A673 (cell line): ENCODE measurements around the gene SHISAL1. TPM values are rescaled to one million over a fixed set of nuclear protein-coding genes. Genes with fewer than 3 reads are reported as not detected.

Experiments used
- Bru-seq: library from RNA; stranded (reverse); fragments of 400-500 nt; gene quantifications from one replicate; lab custom pipeline; 2021; lab: Mats Ljungman, UMichigan
- BruChase-seq, 2 experiments: library from RNA; stranded (reverse); fragments of 400-500 nt; gene quantifications; one replicate each; lab custom pipeline; 2021; lab: Mats Ljungman, UMichigan
- BruUV-seq: library from RNA; stranded (reverse); fragments of 400-500 nt; replicated peaks from 2 replicates; lab custom pipeline; 2021; lab: Mats Ljungman, UMichigan
- CTCF ChIA-PET: fragments of 300-600 bp; sonication (Branson Sonifier 250); formaldehyde crosslinking; loops from one replicate; lab custom pipeline; 2022; ENCODE audit warnings: antibody characterized with exemption; lab: Charles Lee
- POLR2A ChIA-PET: fragments of 300-600 bp; sonication (Branson Sonifier 250); formaldehyde crosslinking; loops from one replicate; lab custom pipeline; 2022; ENCODE audit warnings: antibody characterized with exemption; ENCODE audit not compliant: low non-redundant PET; lab: Charles Lee
- DNase-seq: peaks from one replicate; pipeline ENCODE4 v3.0.0-alpha.2; 2015; ENCODE audit warnings: low spot score
- H3K27ac ChIP-seq: fragments of 200-600 bp; sonication (generic); 2 replicates; pipeline ENCODE4 v1.5.1; 2016; ENCODE audit warnings: mixed run types, low read depth, mild to moderate bottlenecking, mixed read lengths, antibody characterized with exemption, low read length; ENCODE audit not compliant: poor library complexity, severe bottlenecking
- H3K27me3 ChIP-seq: fragments of 200-600 bp; sonication (generic); replicated peaks from 2 replicates; pipeline ENCODE4 v1.6.1; 2017; ENCODE audit warnings: mixed run types, low read depth, mild to moderate bottlenecking, mixed read lengths, antibody characterized with exemption, low read length; ENCODE audit not compliant: insufficient read depth, poor library complexity
- H3K36me3 ChIP-seq: fragments of 200-600 bp; sonication (generic); 2 replicates; pipeline ENCODE4 v1.6.1; 2016; ENCODE audit warnings: mixed run types, mild to moderate bottlenecking, mixed read lengths, antibody characterized with exemption, low read length; ENCODE audit not compliant: insufficient read depth, poor library complexity, severe bottlenecking
- H3K4me1 ChIP-seq: fragments of 200-600 bp; sonication (generic); 2 replicates; pipeline ENCODE4 v1.6.1; 2017; ENCODE audit warnings: mixed run types, mild to moderate bottlenecking, mixed read lengths, antibody characterized with exemption, low read length; ENCODE audit not compliant: insufficient read depth, poor library complexity, severe bottlenecking
- H3K4me3 ChIP-seq: fragments of 200-600 bp; sonication (generic); 2 replicates; pipeline ENCODE4 v1.5.1; 2016; ENCODE audit warnings: low read depth, mixed run types, mild to moderate bottlenecking, mixed read lengths, low read length; ENCODE audit not compliant: poor library complexity, severe bottlenecking
- H3K9me3 ChIP-seq: fragments of 200-600 bp; sonication (generic); 2 replicates; pipeline ENCODE4 v1.6.1; 2016; ENCODE audit warnings: mixed run types, low read depth, mild to moderate bottlenecking, mixed read lengths, antibody characterized with exemption, low read length; ENCODE audit not compliant: poor library complexity, severe bottlenecking
- EZH2 ChIP-seq: fragments of 200-600 bp; sonication (generic); IDR thresholded peaks from 2 replicates; pipeline ENCODE4 v1.6.1; 2017; ENCODE audit warnings: borderline replicate concordance, low read depth, mild to moderate bottlenecking, mixed read lengths, antibody characterized with exemption, low read length; ENCODE audit not compliant: poor library complexity, severe bottlenecking
- intact Hi-C: fragments of 100-400 bp; cut with micrococcal nuclease; formaldehyde crosslinking; loops from one replicate; pipeline ENCODE4 v1.10.0; 2022; ENCODE audit not compliant: unreplicated experiment
- long read RNA-seq: library from polyadenylated mRNA; stranded (forward); transcript quantifications from one replicate; pipeline ENCODE4 v2.0.0, GENCODE V29; 2022
- total RNA-seq: library from RNA; stranded (reverse); gene quantifications from 2 replicates; pipeline ENCODE4 v1.2.3, GENCODE V29; 2021
- TF ChIP-seq, protein P1 (sequence below): fragments of 300-800, 200-600 bp; sonication (generic); conservative IDR thresholded peaks from 2 replicates; pipeline ENCODE4 v1.5.1; 2017; ENCODE audit warnings: low read depth, mild to moderate bottlenecking, antibody characterized with exemption, low read length, moderate library complexity, mixed read lengths

Gene SHISAL1
- 1.8 and 2.5 TPM in 2 replicates for total RNA-seq
- percentile 29 among the genes with signal in this experiment for Bru-seq, nascent RNA
- percentile 33 among the genes with signal in this experiment for BruChase-seq, experiment 1, labeled RNA remaining after a 2-hour chase
- percentile 44 among the genes with signal in this experiment for BruChase-seq, experiment 2, labeled RNA remaining after a 6-hour chase
- long read RNA-seq, partial matches to known transcripts = 0 of 5 reads
- long read RNA-seq, other reads (novel, unspliced or antisense) = 5 of 5 reads

DNA sequence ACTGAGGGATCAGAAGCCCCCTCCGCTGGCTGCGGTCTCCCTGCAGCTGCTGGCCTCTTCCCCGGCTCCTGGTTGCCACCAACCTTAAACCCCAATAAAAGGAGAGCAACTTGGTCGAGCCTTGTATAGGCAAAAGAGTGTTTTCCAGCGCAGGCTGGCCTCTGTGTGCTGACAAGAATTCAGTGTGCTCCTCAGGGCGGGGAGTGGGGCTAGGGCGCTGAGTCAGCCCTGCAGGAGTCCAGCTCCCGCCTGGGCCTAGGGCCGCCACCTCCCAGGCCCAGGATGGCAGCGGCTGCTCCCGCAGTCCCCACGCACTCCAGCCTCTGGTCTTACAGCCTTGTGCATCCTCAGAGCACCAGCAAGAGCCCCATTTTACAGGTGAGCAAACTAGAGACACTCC is at the start of gene SHISAL1:
Gene SHISAL1 (minus strand): TSS at position 186 of the 400 bp plus-strand sequence. CDS start 12,006 bp downstream, outside the sequence.
- intact Hi-C loops = no loop called here
- Histone ChIP-seq H3K27ac (no peak within 1 kb of the TSS), H3K9me3 (no peaks in the 10 kb centered on the region), H3K36me3 (no peaks in the 10 kb centered on the region), H3K4me3 (no peak within 1 kb of the TSS), H3K4me1 (peaks cover 20% of the 10 kb centered on the region), H3K27me3 (no peaks in the 10 kb centered on the region)
- TF ChIP-seq, protein P1, sequence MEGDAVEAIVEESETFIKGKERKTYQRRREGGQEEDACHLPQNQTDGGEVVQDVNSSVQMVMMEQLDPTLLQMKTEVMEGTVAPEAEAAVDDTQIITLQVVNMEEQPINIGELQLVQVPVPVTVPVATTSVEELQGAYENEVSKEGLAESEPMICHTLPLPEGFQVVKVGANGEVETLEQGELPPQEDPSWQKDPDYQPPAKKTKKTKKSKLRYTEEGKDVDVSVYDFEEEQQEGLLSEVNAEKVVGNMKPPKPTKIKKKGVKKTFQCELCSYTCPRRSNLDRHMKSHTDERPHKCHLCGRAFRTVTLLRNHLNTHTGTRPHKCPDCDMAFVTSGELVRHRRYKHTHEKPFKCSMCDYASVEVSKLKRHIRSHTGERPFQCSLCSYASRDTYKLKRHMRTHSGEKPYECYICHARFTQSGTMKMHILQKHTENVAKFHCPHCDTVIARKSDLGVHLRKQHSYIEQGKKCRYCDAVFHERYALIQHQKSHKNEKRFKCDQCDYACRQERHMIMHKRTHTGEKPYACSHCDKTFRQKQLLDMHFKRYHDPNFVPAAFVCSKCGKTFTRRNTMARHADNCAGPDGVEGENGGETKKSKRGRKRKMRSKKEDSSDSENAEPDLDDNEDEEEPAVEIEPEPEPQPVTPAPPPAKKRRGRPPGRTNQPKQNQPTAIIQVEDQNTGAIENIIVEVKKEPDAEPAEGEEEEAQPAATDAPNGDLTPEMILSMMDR = no peak
- no peak for TF ChIP-seq EZH2
- BruUV-seq = no TSS peak
- no peak for DNase-seq
- ChIA-PET POLR2A (no interaction called here), CTCF (interaction anchor here (1.0 kb wide), 1 partner anchor 319 kb away, joined by 3 read pairs; no protein-coding TSS in a partner anchor)

DNA sequence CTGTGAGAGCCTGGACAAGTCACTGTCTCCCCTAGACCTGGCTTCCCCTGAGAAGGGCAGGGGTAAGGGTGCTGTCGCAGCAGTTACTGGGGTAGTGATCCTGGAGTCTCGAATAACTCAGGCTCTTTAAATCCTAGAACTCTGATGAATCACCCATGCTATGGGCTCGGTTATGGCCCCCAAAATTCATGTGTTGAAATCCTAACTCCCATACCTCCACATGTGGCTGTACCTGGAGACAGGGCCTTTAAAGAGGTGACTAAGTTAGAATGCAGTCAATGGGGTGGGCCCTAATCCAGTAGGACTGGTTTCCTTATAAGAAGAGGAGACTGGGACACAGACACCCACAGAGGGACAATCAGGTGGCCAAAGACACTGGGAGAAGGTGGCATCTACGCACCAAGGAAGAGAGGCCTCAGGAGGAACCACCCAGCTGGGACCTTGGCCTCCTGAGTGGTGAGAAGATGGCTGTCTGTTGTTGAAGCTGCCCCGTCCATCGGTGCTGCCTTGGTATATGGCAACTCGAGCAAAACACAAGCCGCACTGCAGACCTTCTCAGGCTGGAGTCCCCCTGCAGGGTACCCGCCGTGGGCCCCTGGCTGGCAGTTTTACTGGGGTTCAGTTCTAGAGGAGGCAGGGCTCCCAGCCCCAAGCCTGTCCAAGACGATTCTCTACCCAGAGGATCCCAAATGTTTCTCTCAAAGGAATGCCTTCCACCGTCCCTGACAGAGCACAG is 48.8 kb upstream of the SHISAL1 start:
- Histone ChIP-seq H3K36me3 (no peaks in the 10 kb centered on the region), H3K4me1 (no peaks in the 10 kb centered on the region), H3K27me3 (no peaks in the 10 kb centered on the region), H3K27ac (no peak overlapping the region), H3K4me3 (no peak overlapping the region), H3K9me3 (no peaks in the 10 kb centered on the region)
- DNase-seq = no peak
- ChIA-PET POLR2A (no interaction called here), CTCF (no interaction called here)
- TF ChIP-seq, protein P1 = no peak
- TF ChIP-seq EZH2 = no peak
- intact Hi-C loops = no loop called here
- BruUV-seq = no TSS peak

DNA sequence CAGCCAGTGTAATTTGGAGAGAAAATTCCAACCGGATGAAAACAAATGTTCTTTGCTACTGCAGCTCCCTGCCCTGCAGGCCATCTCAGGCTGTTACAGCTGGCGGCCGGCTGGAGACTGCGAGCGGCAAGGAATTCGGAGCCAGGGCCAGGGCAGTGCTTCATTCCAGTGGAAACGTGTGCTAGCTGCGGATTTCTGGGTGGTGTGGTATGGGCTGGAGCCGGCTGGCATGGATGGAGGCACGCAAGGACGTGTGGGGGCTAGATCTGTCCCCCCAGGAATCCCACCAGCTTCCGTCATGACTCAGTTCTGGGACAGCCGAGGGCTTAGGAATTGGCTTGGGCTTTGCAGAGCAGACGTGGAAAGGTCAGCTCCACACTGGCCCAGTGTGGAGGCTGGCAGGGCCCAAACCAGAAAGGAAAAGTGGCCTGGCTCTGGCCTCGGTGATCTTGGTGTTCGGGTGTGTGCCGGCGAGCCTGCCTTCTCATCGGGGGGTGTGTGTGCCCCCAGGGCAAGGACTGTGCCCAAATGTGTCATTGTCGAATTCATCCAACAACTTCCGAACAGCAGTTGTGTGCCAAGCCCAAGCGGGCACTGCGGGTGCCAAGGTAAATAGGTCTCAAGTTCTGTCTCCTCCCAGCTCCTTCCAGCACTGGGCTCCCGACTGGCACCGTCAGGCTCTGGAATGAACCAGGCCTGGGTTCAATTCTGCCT is 48.1 kb upstream of the SHISAL1 start:
- Histone ChIP-seq H3K9me3 (no peaks in the 10 kb centered on the region), H3K27ac (no peak overlapping the region), H3K4me1 (no peaks in the 10 kb centered on the region), H3K36me3 (no peaks in the 10 kb centered on the region), H3K4me3 (no peak overlapping the region), H3K27me3 (no peaks in the 10 kb centered on the region)
- CTCF ChIA-PET = interaction anchor here (0.8 kb wide), 1 partner anchor 14 kb away, joined by 4 read pairs; no protein-coding TSS in a partner anchor
- BruUV-seq = no TSS peak
- POLR2A ChIA-PET = no interaction called here
- no peak for DNase-seq
- TF ChIP-seq, protein P1 = no peak
- no peak for TF ChIP-seq EZH2
- intact Hi-C loops = no loop called here
